ENCODE data around the gene SALL2.

DNA sequence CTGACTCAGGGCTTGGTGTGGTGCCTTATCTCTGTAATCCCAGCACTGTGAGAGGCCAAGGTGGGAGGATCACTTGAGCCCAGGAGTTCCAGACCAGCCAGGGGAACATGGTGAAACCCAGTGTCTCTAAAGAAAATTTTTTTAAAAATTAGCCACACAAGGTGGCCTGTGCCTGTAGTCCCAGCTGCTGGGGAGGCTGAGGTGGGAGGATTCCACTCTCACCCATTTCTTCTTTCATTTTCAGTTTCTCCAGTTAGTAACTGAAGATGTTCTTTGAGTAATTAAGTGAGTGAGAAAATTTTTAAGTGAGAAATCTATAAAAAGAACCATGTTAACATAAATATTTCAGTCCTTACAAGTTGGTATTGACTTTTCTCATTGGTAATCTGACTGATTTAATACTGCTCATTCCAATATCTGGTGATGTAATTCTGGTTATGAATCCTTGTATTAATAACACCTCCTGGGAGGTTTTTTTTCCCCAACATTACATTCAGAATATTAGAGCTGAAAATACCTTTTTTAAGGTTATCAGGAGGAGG is 21.1 kb downstream of the SALL2 start:
- TF ChIP-seq, protein P1, sequence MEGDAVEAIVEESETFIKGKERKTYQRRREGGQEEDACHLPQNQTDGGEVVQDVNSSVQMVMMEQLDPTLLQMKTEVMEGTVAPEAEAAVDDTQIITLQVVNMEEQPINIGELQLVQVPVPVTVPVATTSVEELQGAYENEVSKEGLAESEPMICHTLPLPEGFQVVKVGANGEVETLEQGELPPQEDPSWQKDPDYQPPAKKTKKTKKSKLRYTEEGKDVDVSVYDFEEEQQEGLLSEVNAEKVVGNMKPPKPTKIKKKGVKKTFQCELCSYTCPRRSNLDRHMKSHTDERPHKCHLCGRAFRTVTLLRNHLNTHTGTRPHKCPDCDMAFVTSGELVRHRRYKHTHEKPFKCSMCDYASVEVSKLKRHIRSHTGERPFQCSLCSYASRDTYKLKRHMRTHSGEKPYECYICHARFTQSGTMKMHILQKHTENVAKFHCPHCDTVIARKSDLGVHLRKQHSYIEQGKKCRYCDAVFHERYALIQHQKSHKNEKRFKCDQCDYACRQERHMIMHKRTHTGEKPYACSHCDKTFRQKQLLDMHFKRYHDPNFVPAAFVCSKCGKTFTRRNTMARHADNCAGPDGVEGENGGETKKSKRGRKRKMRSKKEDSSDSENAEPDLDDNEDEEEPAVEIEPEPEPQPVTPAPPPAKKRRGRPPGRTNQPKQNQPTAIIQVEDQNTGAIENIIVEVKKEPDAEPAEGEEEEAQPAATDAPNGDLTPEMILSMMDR (IDR thresholded peaks at IDR 0.05): no peak
- TF ChIP-seq POLR2A (IDR thresholded peaks at IDR 0.05): no peak

Measured in adrenal gland (tissue), 5 donors.